Neural cell (in vitro differentiated cells): Measurements from ENCODE around the gene VSIG8.

ENCODE experiments used
- CTCF ChIP-seq: fragments of 450-650 bp; IDR thresholded peaks from 2 replicates; pipeline ENCODE4 v1.5.1; 2014; ENCODE audit warnings: antibody characterized with exemption, mild to moderate bottlenecking, moderate library complexity; ENCODE audit not compliant: poor library complexity, severe bottlenecking
- EP300 ChIP-seq: fragments of 450-650 bp; conservative IDR thresholded peaks from 2 replicates; pipeline ENCODE4 v1.6.1; 2014; ENCODE audit warnings: antibody characterized with exemption, mild to moderate bottlenecking, moderate library complexity; ENCODE audit not compliant: poor library complexity, severe bottlenecking
- EZH2 ChIP-seq: fragments of 200-600, 300-800 bp; shearing (Covaris generic), sonication (generic); IDR thresholded peaks from 2 replicates; pipeline ENCODE4 v1.6.1; 2014; ENCODE audit warnings: antibody characterized with exemption, low read length, borderline replicate concordance, mild to moderate bottlenecking; ENCODE audit not compliant: insufficient read depth, poor library complexity, severe bottlenecking
- MXI1 ChIP-seq: fragments of 450-650 bp; conservative IDR thresholded peaks from 2 replicates; pipeline ENCODE4 v1.6.1; 2014; ENCODE audit warnings: antibody characterized with exemption, mild to moderate bottlenecking; ENCODE audit not compliant: poor library complexity, severe bottlenecking
- POLR2AphosphoS5 ChIP-seq: IDR thresholded peaks from 2 replicates; pipeline ENCODE4 v1.6.1; 2012
- RAD21 ChIP-seq: fragments of 450-650 bp; conservative IDR thresholded peaks from 2 replicates; pipeline ENCODE4 v1.6.1; 2014; ENCODE audit warnings: antibody characterized with exemption, mild to moderate bottlenecking, moderate library complexity
- REST ChIP-seq: IDR thresholded peaks from 2 replicates; pipeline ENCODE4 v1.6.1; 2012; ENCODE audit warnings: borderline replicate concordance
- SMC3 ChIP-seq: fragments of 450-650 bp; conservative IDR thresholded peaks from 2 replicates; pipeline ENCODE4 v1.6.1; 2014; ENCODE audit warnings: antibody characterized with exemption, mild to moderate bottlenecking, moderate library complexity; ENCODE audit not compliant: poor library complexity
- TAF1 ChIP-seq: IDR thresholded peaks from 2 replicates; pipeline ENCODE4 v1.6.1; 2012; ENCODE audit warnings: low read depth

- TF ChIP-seq RAD21 = no peak
- TF ChIP-seq EZH2 = no peak
- TF ChIP-seq CTCF = no peak
- TF ChIP-seq POLR2AphosphoS5 = no peak
- TF ChIP-seq MXI1 = no peak
- TF ChIP-seq REST = no peak
- no peak for TF ChIP-seq SMC3
- no peak for TF ChIP-seq TAF1
- no peak for TF ChIP-seq EP300
These were observed at the start of gene VSIG8 for GRCh38 chr1:159862557-159862956.
